Ramos (cell line): Measurements from ENCODE around the gene MPND.

Source experiments
- in situ Hi-C: fragments of 300-500 bp; cut with MboI; formaldehyde crosslinking; loops from one replicate; pipeline ENCODE4 v1.14.3; 2022; ENCODE audit warnings: low sequenced_read_pairs; ENCODE audit not compliant: unreplicated experiment

Gene MPND

DNA sequence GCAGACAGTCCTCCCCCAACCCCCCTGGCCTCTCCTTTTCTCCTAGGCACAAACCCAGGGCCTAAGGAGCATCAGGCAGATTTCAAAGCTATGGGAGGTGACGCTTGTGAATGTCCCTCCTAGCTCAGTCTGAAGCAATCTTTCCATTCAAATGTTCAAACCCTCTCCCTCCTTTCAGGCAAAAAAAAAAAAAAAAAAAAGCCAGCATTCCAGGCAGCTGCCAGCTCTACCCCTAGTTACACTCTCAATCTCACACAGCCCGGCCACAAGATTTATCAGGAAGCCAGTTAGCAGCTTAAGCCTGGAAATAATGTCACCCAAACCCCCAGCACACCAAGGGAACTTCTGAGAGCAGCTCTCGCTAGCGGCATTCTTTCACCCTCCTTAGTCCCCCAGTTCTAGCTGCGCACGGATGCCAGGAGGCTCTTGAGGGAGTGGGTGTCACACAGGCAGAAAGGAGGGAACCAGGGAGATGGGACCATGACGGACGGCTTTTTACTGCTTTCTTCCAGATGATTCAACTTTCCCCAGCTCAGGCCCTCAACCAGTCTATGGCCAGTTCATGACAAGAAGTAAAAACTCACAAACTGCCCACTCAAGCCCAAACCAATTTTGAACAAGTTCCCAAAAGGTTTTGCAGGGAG is 50.7 kb downstream of the MPND start:
- in situ Hi-C loops, result no loop called here

GRCh38 chr19:4396949-4397783 is 53.8 kb downstream of the MPND start:
- in situ Hi-C loops, result no loop called here

- in situ Hi-C loops, result no loop called here
These were observed 56.4 kb downstream of the MPND start for GRCh38 chr19:4399812-4400134.

GRCh38 chr19:4400135-4400936 is 57.0 kb downstream of the MPND start, which contains the start of gene SH3GL1:
SH3GL1 (minus strand) TSS chr19:4400547; CDS start chr19:4400368, 179 bp downstream.
- in situ Hi-C loops, result no loop called here

DNA sequence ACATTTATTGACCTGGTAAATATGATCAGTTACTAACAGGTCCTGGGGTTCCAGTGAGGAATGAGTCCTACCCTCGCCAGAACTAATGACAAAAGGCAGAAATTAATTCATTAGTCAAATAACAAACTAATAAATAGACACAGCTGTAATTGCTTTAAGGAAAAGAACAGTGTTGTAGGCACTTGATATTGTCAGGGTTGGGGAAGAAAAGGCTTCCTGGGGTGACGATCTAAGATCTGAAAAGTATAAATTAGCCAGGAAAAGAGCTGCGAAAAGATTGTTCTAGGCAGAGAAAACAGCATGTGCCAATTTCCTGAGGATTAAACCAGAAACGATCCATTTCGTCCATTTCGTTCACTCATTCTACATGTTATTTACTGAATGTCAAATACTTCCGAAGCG is 58.4 kb downstream of the MPND start:
- in situ Hi-C loops, result no loop called here

DNA sequence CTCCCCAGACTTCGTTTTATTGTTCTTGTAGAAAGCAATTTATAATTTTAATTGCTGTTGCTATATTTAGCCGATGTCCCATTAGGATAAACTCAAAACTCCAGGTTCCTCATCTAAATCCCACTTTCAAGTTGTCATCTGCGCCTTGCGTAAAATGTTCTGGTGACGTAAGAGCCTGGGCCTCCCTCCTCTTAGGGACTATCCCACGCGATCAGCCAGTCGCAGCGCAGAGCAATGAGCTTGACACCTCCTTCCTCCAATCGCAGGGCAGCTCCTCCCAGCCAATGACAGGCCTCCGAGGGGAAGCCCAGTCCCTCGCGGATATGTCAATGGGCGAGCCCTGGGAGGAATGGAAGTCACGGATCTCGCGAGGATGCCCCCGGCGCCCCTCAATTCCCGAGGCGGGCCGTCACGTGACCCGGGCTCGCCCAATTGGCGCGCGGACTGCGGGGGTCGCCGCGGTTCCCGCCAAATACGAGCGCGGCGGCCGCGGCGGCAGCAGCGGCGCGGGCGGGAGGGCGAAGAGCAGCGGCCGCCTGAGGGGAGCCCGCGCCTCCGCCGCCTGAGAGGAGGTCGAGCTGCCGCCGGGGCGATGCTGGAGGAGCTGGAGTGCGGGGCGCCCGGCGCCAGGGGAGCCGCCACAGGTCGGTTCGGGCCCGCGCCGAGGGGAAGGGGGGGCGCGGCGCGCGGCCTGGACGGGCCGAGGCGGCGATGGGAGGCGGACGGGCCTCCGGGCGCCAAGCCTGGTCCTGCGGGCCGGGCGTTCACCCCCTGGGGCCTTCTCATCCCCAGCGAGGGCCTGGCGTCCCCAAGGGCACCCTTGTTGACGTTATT is 59.0 kb downstream of the MPND start, which contains the start of gene CHAF1A:
Gene CHAF1A, plus strand, starts transcription at position 470 of the 834 bp plus-strand sequence. Its CDS starts 123 bp downstream, at position 593.
- in situ Hi-C loops, result no loop called here

DNA sequence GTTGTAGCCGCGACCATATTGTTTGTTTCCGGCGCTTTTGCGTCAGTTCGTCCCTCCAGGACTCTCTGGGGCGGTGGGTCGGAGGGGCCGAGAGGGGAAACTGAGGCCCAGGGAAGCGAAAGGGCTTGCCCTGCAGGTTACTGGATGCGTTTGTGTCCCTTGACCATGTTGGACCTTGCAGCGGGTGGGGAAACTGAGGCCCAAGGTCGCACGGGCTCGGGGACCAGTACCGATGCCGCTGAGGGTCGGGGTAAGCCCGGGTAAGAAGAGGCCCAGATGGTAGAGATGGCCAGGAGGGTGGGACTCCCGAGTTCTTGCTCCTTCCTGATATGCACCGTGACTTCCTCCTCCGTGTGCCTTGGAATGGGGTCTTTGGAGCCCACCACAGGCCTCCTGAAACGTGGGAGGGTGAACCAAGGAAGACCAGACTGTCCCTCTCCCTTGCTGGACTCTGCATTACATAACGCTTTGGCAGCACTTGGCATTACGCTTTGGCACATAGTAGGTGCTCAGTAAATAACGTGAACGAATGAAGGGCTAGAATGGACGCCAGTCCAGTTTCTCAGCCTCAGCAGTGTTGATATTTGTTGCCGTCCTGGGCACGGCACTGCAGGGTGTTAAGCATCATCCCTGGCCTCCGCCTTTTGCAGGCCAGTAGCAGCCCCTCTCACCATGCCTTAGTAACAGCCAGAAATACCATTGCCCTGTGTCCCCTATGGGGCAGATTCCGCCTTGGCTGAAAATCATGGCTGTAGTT is 59.8 kb downstream of the MPND start:
- in situ Hi-C loops, result no loop called here

DNA sequence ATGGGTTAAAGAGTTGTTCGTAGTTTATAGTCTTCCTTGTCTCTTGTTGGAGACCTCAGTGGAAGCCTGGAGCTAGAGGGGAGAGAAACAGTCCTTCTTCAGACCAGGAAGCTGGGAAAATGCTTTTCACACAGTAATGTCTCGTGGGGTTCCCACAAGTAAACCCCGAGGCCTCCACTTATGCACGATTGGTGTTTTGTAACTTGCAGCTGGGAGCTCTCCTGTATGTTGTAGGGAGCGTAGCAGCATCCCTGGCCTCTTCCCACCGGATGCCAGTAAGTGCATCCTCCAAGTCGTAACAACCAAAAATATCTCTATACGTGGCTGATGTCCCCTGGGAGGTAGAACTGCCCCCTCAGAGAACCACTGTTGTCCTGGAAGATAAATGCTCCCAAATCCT is 62.6 kb downstream of the MPND start:
- in situ Hi-C loops, result no loop called here

DNA sequence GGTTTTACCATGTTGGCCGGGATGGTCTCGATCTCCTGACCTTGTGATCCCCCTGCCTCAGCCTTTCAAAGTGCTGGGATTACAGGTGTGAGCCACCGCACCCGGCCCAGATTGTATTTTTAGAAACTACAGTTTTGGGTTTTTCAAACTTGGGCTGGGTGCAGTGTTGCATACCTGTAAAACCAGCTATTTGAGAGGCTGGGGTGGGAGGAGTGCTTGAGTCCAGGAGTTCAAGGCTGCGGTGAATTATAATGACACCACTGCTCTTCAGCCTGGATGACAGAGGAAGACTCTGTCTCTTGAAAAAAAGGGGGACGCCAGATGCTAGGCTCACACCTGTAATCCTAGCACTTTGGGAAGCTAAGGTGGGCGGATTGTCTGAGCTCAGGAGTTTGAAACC is 63.3 kb downstream of the MPND start:
- in situ Hi-C loops, result no loop called here

DNA sequence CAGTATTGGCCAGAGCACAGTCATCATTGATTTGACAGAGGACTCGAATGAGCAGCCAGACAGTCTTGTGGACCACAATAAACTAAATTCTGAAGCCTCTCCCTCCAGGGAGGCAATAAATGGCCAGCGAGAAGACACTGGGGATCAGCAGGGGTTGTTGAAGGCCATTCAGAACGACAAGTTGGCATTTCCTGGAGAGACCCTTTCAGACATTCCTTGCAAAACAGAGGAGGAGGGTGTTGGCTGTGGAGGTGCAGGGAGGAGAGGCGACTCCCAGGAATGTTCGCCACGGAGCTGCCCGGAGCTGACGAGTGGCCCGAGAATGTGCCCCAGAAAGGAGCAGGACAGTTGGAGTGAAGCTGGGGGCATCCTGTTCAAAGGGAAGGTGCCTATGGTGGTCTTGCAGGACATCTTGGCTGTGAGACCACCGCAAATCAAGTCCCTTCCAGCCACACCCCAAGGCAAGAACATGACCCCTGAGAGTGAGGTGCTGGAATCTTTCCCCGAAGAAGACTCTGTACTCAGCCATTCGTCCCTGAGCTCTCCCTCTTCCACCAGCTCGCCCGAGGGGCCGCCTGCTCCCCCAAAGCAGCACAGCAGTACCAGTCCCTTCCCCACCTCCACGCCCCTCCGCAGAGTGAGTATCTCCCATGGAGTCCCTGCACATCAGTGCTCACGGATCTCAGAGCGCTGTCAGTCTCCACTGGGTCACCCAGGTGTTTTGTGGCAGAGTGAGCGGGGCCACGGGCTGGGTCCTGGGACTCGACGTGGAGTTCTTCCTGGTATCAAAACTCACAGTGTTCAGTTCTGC is 66.0 kb downstream of the MPND start:
- in situ Hi-C loops, result no loop called here
